ENCODE measurements around the gene LRIG1.

The LRIG1 gene

GRCh38 chr3:66486646-66487045, 14.2 kb downstream of the LRIG1 start:
- DNase-seq: no peak

GRCh38 chr3:66486202-66486601, 14.6 kb downstream of the LRIG1 start:
- DNase-seq: no peak

DNA sequence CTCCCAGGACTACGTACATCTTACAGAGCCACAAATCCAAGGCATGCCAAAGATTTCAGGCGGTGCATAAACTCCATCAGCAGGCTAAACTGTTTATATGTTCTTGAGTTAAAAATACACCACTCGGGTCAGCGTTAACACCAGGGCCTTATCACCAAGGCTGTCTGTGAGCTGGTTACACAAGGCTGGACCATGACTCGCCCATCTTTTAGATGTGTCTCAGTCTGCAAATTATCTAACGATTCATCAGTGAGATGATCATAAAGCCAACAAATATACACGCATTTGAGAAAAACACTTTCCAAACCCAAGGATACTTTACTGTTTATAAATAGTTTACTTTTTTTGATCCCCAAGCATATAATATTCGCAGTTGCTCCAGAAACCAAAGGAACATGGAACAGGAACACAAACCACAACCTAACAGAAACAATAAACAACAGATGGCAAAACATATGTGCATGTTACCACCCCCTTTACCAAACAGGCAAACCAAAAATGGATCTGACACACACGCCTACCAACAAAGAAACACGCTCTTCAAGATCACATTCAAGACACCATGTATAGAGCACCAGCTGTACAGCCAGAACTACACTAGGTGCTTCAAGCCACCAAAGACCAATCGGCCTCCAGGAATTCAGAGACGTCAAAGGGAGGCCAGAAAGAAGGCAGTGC, 15.4 kb downstream of the LRIG1 start:
- no peak for DNase-seq

DNA sequence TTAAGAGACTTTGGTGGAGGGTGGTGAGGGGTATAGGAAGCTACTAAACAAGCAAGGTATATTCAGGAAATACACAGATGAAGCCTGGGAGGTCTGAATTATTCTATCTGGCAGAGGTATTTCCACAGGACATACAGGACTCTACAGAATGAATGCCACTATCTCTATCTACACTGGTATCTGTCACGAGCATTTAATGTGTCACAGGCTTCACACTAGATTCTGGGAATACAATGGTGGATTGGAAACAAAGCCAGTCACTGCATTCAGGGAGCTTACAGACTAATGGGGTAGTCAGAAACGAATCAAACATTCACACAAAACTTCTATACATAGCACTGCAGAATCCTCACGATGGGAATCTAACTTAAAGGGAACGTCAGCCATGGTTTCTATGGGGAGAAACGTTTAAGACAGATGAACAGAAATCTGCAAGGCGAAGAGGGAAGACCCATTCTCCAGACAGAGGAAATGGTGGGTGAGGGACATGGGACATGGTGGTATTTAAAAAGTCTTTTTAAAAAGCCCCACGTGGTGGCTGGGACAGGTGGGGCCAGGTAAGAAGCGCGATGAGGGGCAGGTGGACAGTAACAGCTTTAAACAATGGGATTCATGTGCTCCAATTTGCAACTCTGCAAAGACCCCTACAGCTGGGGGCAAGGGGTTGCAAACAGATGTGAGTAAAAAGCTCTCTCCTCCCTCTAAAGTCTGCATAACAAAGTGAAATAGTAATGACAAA, 16.5 kb downstream of the LRIG1 start:
- no peak for DNase-seq

DNA sequence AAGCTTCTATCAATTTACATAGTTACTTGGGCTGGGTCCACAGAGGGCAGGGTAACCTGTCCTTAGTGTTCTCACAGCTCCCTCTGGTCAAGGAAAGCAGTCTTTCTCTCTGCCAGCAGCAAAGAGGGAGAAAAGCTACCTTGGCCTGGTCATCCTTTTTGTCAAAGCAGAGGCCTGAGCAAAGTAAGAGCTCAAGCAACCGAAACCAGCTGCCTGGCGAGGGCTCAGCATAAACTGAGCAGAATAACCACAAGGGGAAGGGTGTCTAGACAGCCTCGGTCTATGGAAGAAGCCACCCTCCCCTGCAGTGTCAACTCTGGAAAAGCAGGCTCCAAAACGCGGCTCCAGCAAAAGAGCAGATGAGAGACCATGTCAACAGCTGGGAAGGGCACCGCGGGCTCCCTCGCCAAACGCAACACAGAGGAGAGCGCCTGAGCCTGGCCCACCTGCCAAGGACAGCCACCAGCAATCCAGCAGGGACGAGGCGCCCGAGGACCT, 17.4 kb downstream of the LRIG1 start:
- DNase-seq: no peak

- no peak for DNase-seq
These were observed 17.8 kb downstream of the LRIG1 start for GRCh38 chr3:66483006-66483405.

- no peak for DNase-seq
These were observed 18.8 kb downstream of the LRIG1 start for GRCh38 chr3:66482018-66482404.

GRCh38 chr3:66481071-66482017, 19.5 kb downstream of the LRIG1 start:
- no peak for DNase-seq

- no peak for DNase-seq
These were observed 20.2 kb downstream of the LRIG1 start for GRCh38 chr3:66480666-66481065.

GRCh38 chr3:66479532-66479947, 21.3 kb downstream of the LRIG1 start:
- no peak for DNase-seq

DNA sequence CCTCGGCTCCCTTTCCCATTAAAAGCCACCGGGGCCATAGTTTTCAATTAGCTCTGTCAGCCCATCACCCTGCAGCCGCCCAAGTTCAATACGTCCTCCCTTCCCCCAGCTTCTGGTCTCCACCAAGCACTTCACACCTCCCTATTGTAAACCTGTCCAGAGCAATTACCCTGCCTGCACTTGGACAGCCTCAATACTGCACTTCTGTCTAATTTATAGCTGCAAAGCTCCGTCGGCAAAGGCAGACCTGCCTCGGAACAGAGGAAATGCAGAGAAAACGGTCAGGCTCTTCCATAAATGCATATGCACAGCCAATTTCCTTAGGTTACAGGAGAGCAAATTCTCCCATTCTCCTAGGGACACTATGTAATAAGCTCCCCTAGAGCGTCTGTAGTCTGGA, 21.9 kb downstream of the LRIG1 start:
- no peak for DNase-seq

DNA sequence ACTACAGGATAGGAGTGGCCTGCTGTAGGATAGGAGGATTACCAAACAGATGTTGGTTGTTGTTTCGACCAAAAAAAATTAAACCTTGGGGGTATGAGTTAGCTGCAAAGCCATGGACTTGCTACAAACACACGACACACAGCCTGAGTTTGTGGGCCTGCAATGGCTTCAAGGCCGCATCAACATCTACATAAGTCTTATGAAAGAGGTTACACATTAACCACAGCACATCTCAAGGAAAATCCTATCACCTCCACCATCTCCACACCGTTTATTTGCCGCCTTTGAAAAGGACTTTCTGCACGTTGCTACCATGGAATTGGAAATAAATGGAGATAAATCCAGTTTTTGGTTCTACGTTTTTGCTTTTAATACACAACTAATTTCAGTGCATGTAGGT, 23.0 kb downstream of the LRIG1 start:
- no peak for DNase-seq

DNA sequence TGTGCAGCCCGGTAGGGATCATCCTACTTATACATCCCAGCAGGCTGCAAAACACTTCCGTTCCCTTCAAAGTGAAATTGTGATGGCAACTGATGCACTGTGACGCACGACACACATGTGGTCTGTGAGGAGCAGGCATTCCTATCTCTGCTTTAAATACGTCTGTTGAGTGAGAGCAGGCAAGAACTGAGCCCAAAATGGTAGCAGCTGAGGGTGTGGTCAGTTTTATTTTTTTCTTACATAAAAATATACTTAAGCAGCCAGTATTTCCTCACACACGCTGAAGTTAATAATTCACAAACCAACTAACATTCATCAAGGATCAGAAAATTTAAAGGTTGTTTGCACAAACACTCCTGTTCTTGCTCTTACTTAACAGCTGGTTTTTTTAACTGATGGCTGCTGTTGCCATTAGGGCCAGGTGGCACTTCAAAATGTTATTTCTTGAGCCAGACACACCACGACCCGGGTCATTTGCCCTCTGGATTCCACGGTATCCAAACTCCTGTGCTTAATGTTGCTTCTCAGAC, 23.9 kb downstream of the LRIG1 start:
- DNase-seq: no peak

DNA sequence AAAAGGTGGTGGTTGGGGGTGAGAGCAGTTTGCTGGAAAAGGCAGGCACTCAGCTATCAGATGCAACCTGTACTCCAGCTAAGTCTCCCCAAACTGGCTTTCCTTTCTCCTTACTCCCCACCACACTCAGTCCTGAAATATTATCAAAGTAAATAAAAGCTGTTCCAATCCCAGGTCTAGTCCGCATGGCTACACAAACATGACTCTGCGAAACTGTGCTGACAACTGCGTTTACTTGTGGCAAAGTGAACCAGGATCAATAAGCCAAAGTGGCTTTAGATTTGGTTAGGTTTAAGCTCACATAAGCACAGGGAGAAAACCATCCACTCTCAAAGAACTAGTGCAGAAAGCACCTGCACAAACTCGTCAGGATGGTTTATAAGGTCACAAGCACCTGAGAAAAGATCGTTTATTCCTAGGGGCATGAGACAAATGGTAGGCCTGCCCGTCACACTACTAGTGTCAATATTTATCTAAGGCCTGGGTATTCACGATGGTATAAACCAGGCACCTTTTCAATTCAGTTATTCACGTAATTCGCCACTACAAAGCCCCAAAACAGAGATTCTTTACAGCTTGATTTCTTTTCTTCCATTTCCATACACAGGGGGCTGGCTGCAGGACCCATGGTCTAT, 25.3 kb downstream of the LRIG1 start:
- no peak for DNase-seq

DNA sequence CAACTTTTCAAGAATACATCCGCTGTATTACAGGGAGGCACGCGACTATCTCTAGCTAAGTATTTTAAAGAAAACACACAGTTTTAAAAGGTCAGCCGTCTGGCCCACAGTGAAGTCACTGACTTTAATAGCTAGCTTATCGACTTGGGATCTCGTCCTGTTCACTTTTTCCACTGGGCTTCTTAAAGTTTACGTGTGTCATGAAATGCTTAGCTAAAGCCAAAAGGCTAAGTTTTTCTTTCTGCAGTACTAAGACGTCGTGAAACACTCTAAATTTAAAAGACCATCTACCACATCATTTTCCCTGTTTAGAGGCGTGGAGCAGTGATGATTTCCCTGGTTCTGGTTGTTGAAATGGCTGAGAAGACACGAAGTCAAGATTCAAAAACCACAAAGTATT, 27.1 kb downstream of the LRIG1 start:
- no peak for DNase-seq

DNA sequence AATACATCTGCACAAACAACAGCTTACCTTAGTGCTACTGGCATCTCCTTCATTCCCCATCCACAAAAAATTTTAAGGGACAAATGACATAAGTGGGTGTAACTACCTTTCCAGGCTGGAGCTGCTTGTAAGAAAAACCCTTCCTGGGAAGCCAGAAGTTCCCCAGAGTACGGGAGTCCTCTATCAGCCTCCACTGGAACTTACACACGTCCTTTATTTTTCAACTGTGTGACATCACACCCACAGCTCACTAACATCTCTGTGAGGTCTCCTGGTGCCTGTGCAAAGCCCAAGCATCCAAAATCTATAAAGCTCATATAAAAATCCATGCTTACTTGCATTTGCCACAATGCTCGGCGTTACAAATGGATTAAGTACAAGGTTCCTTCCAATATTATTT, 27.6 kb downstream of the LRIG1 start:
- no peak for DNase-seq

GRCh38 chr3:66472313-66473134, 28.3 kb downstream of the LRIG1 start:
- no peak for DNase-seq

DNA sequence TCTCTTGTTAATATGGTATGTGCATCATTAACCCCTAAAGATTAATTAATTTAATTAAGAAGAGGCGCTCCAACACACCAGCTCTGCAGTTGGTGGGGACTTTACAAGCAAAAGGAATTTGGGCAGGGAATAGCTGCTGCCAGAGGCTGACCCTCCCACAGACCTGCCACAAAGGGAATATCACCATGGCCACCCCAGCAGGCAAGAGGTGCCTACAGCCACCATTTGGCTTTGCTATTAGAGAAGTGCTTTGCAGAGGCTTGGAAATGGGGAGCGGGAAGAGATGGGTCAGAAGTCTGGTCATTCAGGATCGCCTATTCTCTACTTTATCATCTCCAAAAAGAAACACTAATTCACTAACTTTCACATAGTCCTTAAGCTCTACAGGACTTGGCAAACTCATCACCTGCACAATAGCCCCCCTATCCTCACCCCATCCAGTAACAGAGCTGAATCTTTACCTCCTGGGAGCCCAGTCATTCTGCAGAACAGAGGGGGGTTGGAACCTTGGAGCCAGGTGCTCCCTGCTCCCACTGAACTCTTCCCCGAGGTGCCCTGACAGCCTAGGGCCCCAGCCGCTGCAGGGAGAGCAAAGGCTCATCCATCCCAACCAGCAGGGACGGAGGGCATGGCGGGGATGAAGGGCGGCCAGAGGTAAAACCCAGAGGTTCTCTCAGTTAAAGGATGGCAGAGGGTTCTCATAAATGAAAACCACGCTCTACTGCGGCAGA, 29.7 kb downstream of the LRIG1 start:
- DNase-seq: no peak

GRCh38 chr3:66470285-66470684, 30.5 kb downstream of the LRIG1 start:
- no peak for DNase-seq

GRCh38 chr3:66469220-66469640, 31.6 kb downstream of the LRIG1 start:
- no peak for DNase-seq

All from effector CD8-positive, alpha-beta T cell (primary cell).